SK-N-MC (cell line): ENCODE results near the gene HOXB1.

Experiments
- EZH2 ChIP-seq: fragments of 200-600 bp; sonication (generic); IDR thresholded peaks from one replicate; pipeline ENCODE4 v1.6.1; 2017; ENCODE audit warnings: antibody characterized with exemption
- FOXP2 ChIP-seq: optimal IDR thresholded peaks from 2 replicates; pipeline ENCODE3; 2011; ENCODE audit warnings: mild to moderate bottlenecking, moderate library complexity; ENCODE audit not compliant: insufficient read depth; ENCODE audit errors: extremely low read length, control extremely low read depth
- POLR2AphosphoS5 ChIP-seq: IDR thresholded peaks from 2 replicates; pipeline ENCODE4 v1.6.1; 2012; ENCODE audit warnings: mild to moderate bottlenecking, low read depth, low read length, borderline replicate concordance

GRCh38 chr17:48570325-48571023 is 39.7 kb upstream of the HOXB1 start:
- TF ChIP-seq POLR2AphosphoS5 (no peak), EZH2 (no peak), FOXP2 (no peak)
